A549 (cell line): Measurements from ENCODE around the gene TNRC18. TPM values are rescaled to one million over a fixed set of nuclear protein-coding genes. Genes with fewer than 3 reads are reported as not detected.

Experiments used
- ATAC-seq, 2 experiments: fragments of 200-7000 bp in 1 of 2; fragments of >200 bp in 1 of 2; cut with Nextera tagmentation in 1 of 2; cut with Tn5 transposase in 1 of 2; 3 replicates each; pipeline versions ENCODE4 v1.8.0 to v1.9.1; 2018 to 2020; ENCODE audit warnings: mild to moderate bottlenecking in 1 of 2, moderate library complexity in 1 of 2
- CTCF ChIA-PET: fragments of 300-600 bp; sonication (Branson Sonifier 250); formaldehyde crosslinking; extraction: SDS; loops from one replicate; lab custom pipeline; 2021; ENCODE audit warnings: antibody characterized with exemption, inconsistent platforms; lab: Yijun Ruan, JAX
- POLR2A ChIA-PET: fragments of 350-600 bp; formaldehyde crosslinking; extraction: SDS; loops from one replicate; lab custom pipeline; 2021; ENCODE audit warnings: antibody characterized with exemption, inconsistent platforms; lab: Yijun Ruan, JAX
- DNase-seq, 2 experiments: peaks; one replicate each; pipeline versions ENCODE4 v3.0.0 to v3.0.0-alpha.2; 2011 to 2016; ENCODE audit warnings: low read depth in 1 of 2, low spot score in 1 of 2
- FAIRE-seq: peaks from 2 replicates; lab custom pipeline; 2011; peaks lifted over from hg19 to GRCh38; lab: Jason Lieb, UNC
- H3K27ac ChIP-seq, 2 experiments: fragments of >200 bp; sonication (Bioruptor Twin); formaldehyde crosslinking; 3 replicates each; pipeline ENCODE4 v1.5.1; 2016 to 2017
- H3K4me1 ChIP-seq: fragments of >200 bp; sonication (Bioruptor Twin); formaldehyde crosslinking; 3 replicates; pipeline ENCODE4 v1.6.1; 2016
- H3K4me2 ChIP-seq: fragments of >200 bp; sonication (Bioruptor Twin); formaldehyde crosslinking; 3 replicates; pipeline ENCODE4 v1.6.1; 2016
- H3K4me3 ChIP-seq: fragments of >200 bp; sonication (Bioruptor Twin); formaldehyde crosslinking; 3 replicates; pipeline ENCODE4 v1.5.1; 2016
- H3K9me3 ChIP-seq: fragments of >200 bp; sonication (Bioruptor Twin); formaldehyde crosslinking; 3 replicates; pipeline ENCODE4 v1.6.1; 2016
- ATOH8 ChIP-seq: fragments of 250-450 bp; sonication (Bioruptor Pico); IDR thresholded peaks from 2 replicates; pipeline ENCODE4 v1.5.0; 2020; ENCODE audit warnings: low read depth, mild to moderate bottlenecking, moderate library complexity
- BCL3 ChIP-seq: fragments of >200 bp; sonication (Bioruptor Twin); formaldehyde crosslinking; IDR thresholded peaks from 3 replicates; pipeline ENCODE4 v1.6.1; 2016
- CTCF ChIP-seq: fragments of >200 bp; sonication (Bioruptor Twin); formaldehyde crosslinking; IDR thresholded peaks from 3 replicates; pipeline ENCODE4 v1.5.1; 2016
- EHMT2 ChIP-seq: fragments of 200-600 bp; sonication (generic); IDR thresholded peaks from 2 replicates; pipeline ENCODE4 v1.6.1; 2016; ENCODE audit warnings: antibody characterized with exemption, low read depth, mild to moderate bottlenecking, moderate library complexity
- ELK1 ChIP-seq: fragments of 150-350 bp; IDR thresholded peaks from 2 replicates; pipeline ENCODE4 v1.6.1; 2014; ENCODE audit warnings: low read depth, mild to moderate bottlenecking, low read length
- FOSB ChIP-seq: fragments of 250-450 bp; sonication (Bioruptor Pico); IDR thresholded peaks from 2 replicates; pipeline ENCODE4 v1.5.0; 2020; ENCODE audit warnings: mild to moderate bottlenecking, moderate library complexity
- GATA3 ChIP-seq: IDR thresholded peaks from 2 replicates; pipeline ENCODE4 v1.6.1; 2012; ENCODE audit warnings: borderline replicate concordance
- HDAC2 ChIP-seq: fragments of 200-600 bp; sonication (generic); IDR thresholded peaks from 2 replicates; pipeline ENCODE4 v1.6.1; 2016
- HES2 ChIP-seq: fragments of >200 bp; sonication (Bioruptor Twin); formaldehyde crosslinking; IDR thresholded peaks from 2 replicates; pipeline ENCODE4 v1.6.1; 2016
- HMGXB4 ChIP-seq: fragments of 250-450 bp; sonication (Bioruptor Pico); IDR thresholded peaks from 2 replicates; pipeline ENCODE4 v1.5.0; 2021; ENCODE audit warnings: mild to moderate bottlenecking, moderate library complexity, borderline replicate concordance
- JUN ChIP-seq, 2 experiments: fragments of >200 bp; sonication (Bioruptor Twin); formaldehyde crosslinking; IDR thresholded peaks; 2 replicates in 1 of 2; 3 replicates in 1 of 2; pipeline ENCODE4 v1.6.1; 2016 to 2017
- MAFK ChIP-seq: fragments of 450-650 bp; IDR thresholded peaks from 2 replicates; pipeline ENCODE4 v1.6.1; 2014; ENCODE audit not compliant: partially characterized antibody
- MAZ ChIP-seq: fragments of 150-350 bp; IDR thresholded peaks from 2 replicates; pipeline ENCODE4 v1.6.1; 2014; ENCODE audit warnings: antibody characterized with exemption, low read depth, low read length, borderline replicate concordance
- MYC ChIP-seq: IDR thresholded peaks from 2 replicates; pipeline ENCODE4 v1.6.1; 2012; ENCODE audit warnings: mild to moderate bottlenecking, inconsistent platforms, low read length, improper control_type of control experiment, borderline replicate concordance
- NFE2L2 ChIP-seq: fragments of 150-350 bp; conservative IDR thresholded peaks from 2 replicates; pipeline ENCODE4 v1.6.1; 2014; ENCODE audit warnings: low read length
- NPAS2 ChIP-seq: fragments of 250-450 bp; sonication (Bioruptor Pico); IDR thresholded peaks from 2 replicates; pipeline ENCODE4 v1.8.0; 2022; ENCODE audit warnings: mild to moderate bottlenecking, moderate library complexity, borderline replicate concordance
- PHF8 ChIP-seq: fragments of 200-600 bp; sonication (generic); IDR thresholded peaks from 2 replicates; pipeline ENCODE4 v1.6.1; 2016; ENCODE audit warnings: low read depth, mild to moderate bottlenecking, antibody characterized with exemption, moderate library complexity, borderline replicate concordance
- POLR2AphosphoS2 ChIP-seq: conservative IDR thresholded peaks from 2 replicates; pipeline ENCODE4 v1.6.1; 2012; ENCODE audit warnings: low read length, improper control_type of control experiment, inconsistent platforms
- RAD21 ChIP-seq, 2 experiments: fragments of >200 bp in 1 of 2; sonication (Bioruptor Twin) in 1 of 2; formaldehyde crosslinking in 1 of 2; IDR thresholded peaks in 1 of 2; conservative IDR thresholded peaks in 1 of 2; 2 replicates in 1 of 2; 3 replicates in 1 of 2; pipeline ENCODE4 v1.6.1; 2012 to 2018; ENCODE audit warnings: inconsistent platforms in 1 of 2
- REST ChIP-seq: fragments of 200-600 bp; sonication (generic); IDR thresholded peaks from 2 replicates; pipeline ENCODE4 v1.6.1; 2016; ENCODE audit warnings: antibody characterized with exemption, mild to moderate bottlenecking, moderate library complexity
- RFX5 ChIP-seq: fragments of 450-650 bp; IDR thresholded peaks from 2 replicates; pipeline ENCODE4 v1.7.1; 2014; ENCODE audit warnings: antibody characterized with exemption, mild to moderate bottlenecking, moderate library complexity
- ZC3H11A ChIP-seq: fragments of 450-650 bp; IDR thresholded peaks from 2 replicates; pipeline ENCODE4 v1.6.1; 2014; ENCODE audit warnings: antibody characterized with exemption, mild to moderate bottlenecking
- ZNF302 ChIP-seq: fragments of 250-450 bp; sonication (Bioruptor Pico); IDR thresholded peaks from 2 replicates; pipeline ENCODE4 v1.9.0; 2021; ENCODE audit warnings: inconsistent platforms, mild to moderate bottlenecking, moderate library complexity
- ZSCAN20 ChIP-seq: fragments of 250-450 bp; sonication (Bioruptor Pico); IDR thresholded peaks from 2 replicates; pipeline ENCODE4 v1.8.0; 2022; ENCODE audit warnings: mild to moderate bottlenecking, moderate library complexity
- WGBS: methylation state at CpG from one replicate; pipeline ENCODE4 v1.1.6; 2017; ENCODE audit errors: missing lambda C conversion rate; 5-methylcytosine and 5-hydroxymethylcytosine counted together
- polyA plus RNA-seq, 4 experiments: library from polyadenylated mRNA; depleted of rRNA in 3 of 4; stranded (reverse); fragments of >200 nt; fragmentation: RNase III in 1 of 4; extraction: RNeasy Plus Mini Kit Qiagen cat#74134 plus additional on column Dnase treatment in 1 of 4; gene quantifications; 2 replicates in 3 of 4; 3 replicates in 1 of 4; pipeline ENCODE4 v1.2.3, GENCODE V29; 2011 to 2017

The TNRC18 gene
- polyA plus RNA-seq, 2 of the 4 experiments (the other 2 are of a cell fraction), result 15.5 to 39.9 TPM

DNA sequence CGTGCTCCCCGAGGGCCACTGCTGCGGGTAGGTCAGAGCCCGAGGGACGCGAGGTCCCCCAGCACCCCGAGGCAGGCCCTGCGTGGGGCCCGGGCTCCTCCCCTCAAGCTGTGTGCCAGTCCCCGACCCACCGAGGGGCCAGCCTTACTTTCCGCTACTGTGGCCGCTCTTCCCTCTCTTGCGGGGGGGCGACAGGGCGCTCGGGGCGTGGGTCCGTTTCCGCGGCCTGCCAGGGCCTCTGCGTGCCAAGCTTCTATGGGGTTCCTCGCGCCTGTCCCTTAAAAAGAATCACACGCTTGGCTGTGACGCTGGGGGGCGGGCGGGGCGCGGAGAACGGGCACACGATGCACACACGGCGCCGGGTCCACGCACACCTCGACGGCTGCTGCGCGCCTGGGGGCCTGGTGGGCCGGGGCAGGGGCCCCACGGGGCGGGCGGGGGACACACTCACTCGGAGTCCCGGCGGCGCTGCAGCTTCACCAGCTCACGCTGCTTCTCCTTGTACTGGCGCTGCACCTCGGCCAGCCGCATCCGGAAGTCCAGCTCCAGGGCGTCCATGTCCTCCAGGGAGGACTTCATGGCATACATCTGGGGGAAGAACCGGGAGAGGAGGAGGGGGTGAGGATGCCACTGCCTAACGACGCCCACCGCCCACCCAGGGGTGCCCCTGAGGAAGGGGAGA lies 62.0 kb downstream of the TNRC18 start:
- H3K4me2 ChIP-seq, result no peak overlapping the region
- FAIRE-seq (no peak), ATAC-seq (no peak), DNase-seq (no peak)
- H3K4me3 ChIP-seq, result no peak overlapping the region
- CTCF ChIA-PET, result interaction anchor here (1.1 to 7.0 kb wide), 5 partner anchors 8 to 388 kb away, joined by 3 to 67 read pairs (median 3); no protein-coding TSS in a partner anchor
- TF ChIP-seq EHMT2 (no peak), GATA3 (no peak), BCL3 (no peak), PHF8 (no peak), ZNF302 (CRISPR knock-in tag) (no peak), FOSB (CRISPR knock-in tag) (no peak), CTCF (no peak), ATOH8 (CRISPR knock-in tag) (no peak), JUN (IDR thresholded peaks at IDR 0.05) (no peak), NPAS2 (no peak)
- H3K9me3 ChIP-seq, result no peaks in the 10 kb centered on the region
- H3K4me1 ChIP-seq, result no peaks in the 10 kb centered on the region
- POLR2A ChIA-PET, result no interaction called here
- H3K27ac ChIP-seq, result no peak overlapping the region
- 95% methylated on average over 33 of the region's 58 CpGs for WGBS

DNA sequence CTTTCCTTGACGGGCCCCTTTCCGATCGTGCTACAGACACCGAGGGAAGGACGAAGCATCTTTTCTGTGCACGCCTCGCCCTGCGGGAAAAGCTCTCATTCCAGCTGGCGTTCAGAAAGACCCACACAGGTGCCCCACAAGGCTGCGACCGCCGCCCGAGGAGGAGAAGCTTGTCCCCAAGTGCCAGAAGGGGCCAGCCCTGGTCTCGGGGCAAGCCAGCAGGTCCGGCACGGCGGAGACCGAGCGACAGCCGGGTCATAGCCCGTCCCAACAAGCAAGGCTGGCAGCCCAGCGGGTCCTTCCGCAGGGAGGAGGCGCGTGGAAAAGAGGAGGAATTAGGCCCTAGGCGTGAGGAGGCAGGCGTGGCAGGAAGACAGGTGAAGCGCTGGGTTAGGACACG lies 62.7 kb downstream of the TNRC18 start:
- Histone ChIP-seq H3K4me3 (no peak overlapping the region), H3K9me3 (no peaks in the 10 kb centered on the region), H3K27ac (no peak overlapping the region), H3K4me1 (no peaks in the 10 kb centered on the region), H3K4me2 (no peak overlapping the region)
- ATAC-seq (no peak), FAIRE-seq (no peak), DNase-seq (no peak)
- ChIA-PET CTCF (interaction anchor here (1.4 to 7.0 kb wide), 3 partner anchors 7 to 89 kb away, joined by 3 to 67 read pairs (median 13); no protein-coding TSS in a partner anchor), POLR2A (no interaction called here)
- 96% methylated on average over 25 of the region's 29 CpGs for WGBS
- TF ChIP-seq HES2 (no peak), HMGXB4 (CRISPR knock-in tag) (no peak), NFE2L2 (no peak), ZNF302 (CRISPR knock-in tag) (no peak), MAZ (no peak), ZSCAN20 (CRISPR knock-in tag) (no peak), EHMT2 (no peak), PHF8 (no peak), REST (no peak), POLR2AphosphoS2 (no peak), HDAC2 (no peak), RAD21 (conservative IDR thresholded peaks at IDR 0.05 in 1 of 2, IDR thresholded peaks at IDR 0.05 in 1 of 2) (no peak), ZC3H11A (no peak), MAFK (no peak), NPAS2 (no peak), MYC (no peak), GATA3 (no peak), RFX5 (no peak), ELK1 (no peak)
